HUDEP-2 (cell line): Measurements from ENCODE around the gene PTCD2.

Source experiments
- DNase-seq, 76 experiments: peaks; one replicate each; lab custom pipeline; 2025; ENCODE audit not compliant: unreplicated experiment in 76 of 76; lab: John Stamatoyannopoulos, UW

PTCD2 gene

GRCh38 chr5:72319976-72320752 lies at the start of gene PTCD2, which contains the start of gene MRPS27:
Gene PTCD2, plus strand, starts transcription at chr5:72320373. Its CDS starts 10 bp downstream, at chr5:72320383.
Gene MRPS27, minus strand, starts transcription at chr5:72320240. Its CDS starts 19 bp downstream, at chr5:72320221.
- peak; percentile 24 to 97 (median 93) for DNase-seq

- DNase-seq, result no peak
Observed at GRCh38 chr5:72271702-72272101, 48.5 kb upstream of the PTCD2 start.

GRCh38 chr5:72272398-72272797 lies 47.8 kb upstream of the PTCD2 start:
- no peak for DNase-seq

GRCh38 chr5:72273547-72273946 lies 46.6 kb upstream of the PTCD2 start:
- no peak for DNase-seq

- no peak for DNase-seq
Observed at GRCh38 chr5:72276219-72276752, 43.9 kb upstream of the PTCD2 start.

GRCh38 chr5:72280581-72281069 lies 39.5 kb upstream of the PTCD2 start:
- peak in 19 of 76 experiments; percentile 1 to 42 (median 15) for DNase-seq

- no peak for DNase-seq
Observed at GRCh38 chr5:72281430-72281763, 38.8 kb upstream of the PTCD2 start.

- DNase-seq, result peak in 2 of 76 experiments; percentile 14 to 25
Observed at GRCh38 chr5:72281764-72282499, 38.2 kb upstream of the PTCD2 start.

GRCh38 chr5:72282878-72283277 lies 37.3 kb upstream of the PTCD2 start:
- peak in 30 of 76 experiments; percentile 0 to 58 (median 22) for DNase-seq

- DNase-seq, result peak in 6 of 76 experiments; percentile 1 to 26 (median 14)
Observed at GRCh38 chr5:72283358-72283757, 36.8 kb upstream of the PTCD2 start.

GRCh38 chr5:72284559-72285423 lies 35.4 kb upstream of the PTCD2 start:
- DNase-seq, result no peak

GRCh38 chr5:72285424-72285821 lies 34.8 kb upstream of the PTCD2 start:
- no peak for DNase-seq

- no peak for DNase-seq
Observed at GRCh38 chr5:72286798-72287197, 33.4 kb upstream of the PTCD2 start.

GRCh38 chr5:72288924-72289323 lies 31.2 kb upstream of the PTCD2 start:
- DNase-seq, result peak in 1 of 76 experiments; percentile 4

GRCh38 chr5:72290356-72291133 lies 29.6 kb upstream of the PTCD2 start:
- no peak for DNase-seq

- peak in 51 of 76 experiments; percentile 2 to 80 (median 29) for DNase-seq
Observed at GRCh38 chr5:72291601-72292000, 28.6 kb upstream of the PTCD2 start.

- DNase-seq, result no peak
Observed at GRCh38 chr5:72292411-72292810, 27.8 kb upstream of the PTCD2 start.

- DNase-seq, result no peak
Observed at GRCh38 chr5:72293495-72294055, 26.6 kb upstream of the PTCD2 start.

- no peak for DNase-seq
Observed at GRCh38 chr5:72294473-72294872, 25.7 kb upstream of the PTCD2 start.
